ENCODE data around the gene KLLN.
"Not testable (repeated sequence)": the region's sequence is repeated elsewhere in the genome, so short reads cannot be mapped to it uniquely, and the experiment has no call there.

The KLLN gene

GRCh38 chr10:87863053-87863943 is at the start of gene KLLN, which contains the start of gene PTEN:
Gene KLLN (minus strand): TSS chr10:87863533. CDS start chr10:87862487, 1,046 bp downstream.
Gene PTEN (plus strand): TSS chr10:87863625. CDS start chr10:87864470, 845 bp downstream.
- no peak for FAIRE-seq

GRCh38 chr10:87903396-87903795 is 40.1 kb upstream of the KLLN start:
- FAIRE-seq = not testable (repeated sequence)

GRCh38 chr10:87897957-87898356 is 34.6 kb upstream of the KLLN start:
- FAIRE-seq = not testable (repeated sequence)

GRCh38 chr10:87896216-87896615 is 32.9 kb upstream of the KLLN start:
- FAIRE-seq = peak; percentile 29

GRCh38 chr10:87895430-87895829 is 32.1 kb upstream of the KLLN start:
- no peak for FAIRE-seq

- FAIRE-seq = no peak
Measured at GRCh38 chr10:87887548-87888289, 24.4 kb upstream of the KLLN start.

- no peak for FAIRE-seq
Measured at GRCh38 chr10:87887146-87887545, 23.8 kb upstream of the KLLN start.

GRCh38 chr10:87886635-87887034 is 23.3 kb upstream of the KLLN start:
- no peak for FAIRE-seq

GRCh38 chr10:87882555-87883294 is 19.4 kb upstream of the KLLN start:
- FAIRE-seq = peak; percentile 60

GRCh38 chr10:87881373-87882059 is 18.2 kb upstream of the KLLN start:
- not testable (repeated sequence) for FAIRE-seq

GRCh38 chr10:87880336-87880735 is 17.0 kb upstream of the KLLN start:
- FAIRE-seq = no peak

GRCh38 chr10:87878664-87879459 is 15.5 kb upstream of the KLLN start:
- peak; percentile 23 for FAIRE-seq

GRCh38 chr10:87875929-87876571 is 12.7 kb upstream of the KLLN start:
- peak; percentile 86 for FAIRE-seq

- FAIRE-seq = peak; percentile 47
Measured at GRCh38 chr10:87873656-87874055, 10.3 kb upstream of the KLLN start.

- no peak for FAIRE-seq
Measured at GRCh38 chr10:87872828-87873227, 9.5 kb upstream of the KLLN start.

- FAIRE-seq = peak; percentile 79
Measured at GRCh38 chr10:87869773-87870551, 6.6 kb upstream of the KLLN start.

GRCh38 chr10:87869139-87869538 is 5.8 kb upstream of the KLLN start:
- not testable (repeated sequence) for FAIRE-seq

GRCh38 chr10:87868277-87868676 is 4.9 kb upstream of the KLLN start:
- FAIRE-seq = no peak

- peak; percentile 68 for FAIRE-seq
Measured at GRCh38 chr10:87867453-87867852, 4.1 kb upstream of the KLLN start.

- peak; percentile 9 for FAIRE-seq
Measured at GRCh38 chr10:87866412-87866974, 3.2 kb upstream of the KLLN start.

Data from A204.1 (cell line).